CD8-positive, alpha-beta memory T cell (primary cell): ENCODE measurements around the gene RNASE13. TPM values are rescaled to one million over a fixed set of nuclear protein-coding genes. Genes with fewer than 3 reads are reported as not detected.
A peak's percentile ranks its signal among the peaks of the same experiment; 100 is the strongest.
"Not testable (repeated sequence)": the region's sequence is repeated elsewhere in the genome, so short reads cannot be mapped to it uniquely, and the experiment has no call there.

Experiments used
- CTCF ChIA-PET: fragments of 350-600 bp; sonication (Branson Sonifier 250); formaldehyde crosslinking; loops from one replicate; lab custom pipeline; 2021; ENCODE audit warnings: antibody characterized with exemption; lab: Charles Lee
- POLR2A ChIA-PET: fragments of 350-600 bp; sonication (Branson Sonifier 250); formaldehyde crosslinking; loops from one replicate; lab custom pipeline; 2021; ENCODE audit warnings: antibody characterized with exemption; lab: Charles Lee
- DNase-seq, 5 donors: peaks; one replicate each; pipeline versions ENCODE4 v3.0.0 to v3.0.0-alpha.2; 2020 to 2022; ENCODE audit warnings: mixed read lengths in 1 of 5
- H3K27ac ChIP-seq: one replicate; pipeline ENCODE4 v1.7.0; 2013; ENCODE audit warnings: low read depth, mild to moderate bottlenecking, low read length, moderate library complexity
- H3K27me3 ChIP-seq: 2 replicates; pipeline ENCODE4 v1.7.0; 2013; ENCODE audit warnings: low read length, mild to moderate bottlenecking; ENCODE audit not compliant: insufficient read depth, poor library complexity, severe bottlenecking
- H3K36me3 ChIP-seq: 2 replicates; pipeline ENCODE4 v1.7.0; 2013; ENCODE audit warnings: mild to moderate bottlenecking, low read length, moderate library complexity; ENCODE audit not compliant: insufficient read depth
- H3K4me1 ChIP-seq: 2 replicates; pipeline ENCODE4 v1.7.0; 2013; ENCODE audit warnings: mild to moderate bottlenecking, low read length, moderate library complexity; ENCODE audit not compliant: insufficient read depth
- H3K4me3 ChIP-seq: 2 replicates; pipeline ENCODE4 v1.7.0; 2013; ENCODE audit warnings: mild to moderate bottlenecking, low read length
- H3K9me3 ChIP-seq: 2 replicates; pipeline ENCODE4 v1.7.0; 2013; ENCODE audit warnings: mild to moderate bottlenecking, low read length
- H3K27ac Mint-ChIP-seq, 8 donors: one replicate each; pipeline ENCODE4 v1.8.0; 2020 to 2021; ENCODE audit warnings: mixed read lengths in 8 of 8, mild to moderate bottlenecking in 6 of 8, inconsistent platforms in 3 of 8, moderate library complexity in 3 of 8
- H3K27me3 Mint-ChIP-seq, 2 donors: one replicate each; pipeline ENCODE4 v1.8.0; 2020 to 2021; ENCODE audit warnings: mixed read lengths in 2 of 2, mild to moderate bottlenecking in 1 of 2, moderate library complexity in 1 of 2
- H3K36me3 Mint-ChIP-seq, 3 donors: one replicate each; pipeline ENCODE4 v1.8.0; 2020 to 2021; ENCODE audit warnings: mixed read lengths in 3 of 3, inconsistent platforms in 1 of 3, mild to moderate bottlenecking in 1 of 3
- H3K4me1 Mint-ChIP-seq, 3 donors: one replicate each; pipeline ENCODE4 v1.8.0; 2020 to 2021; ENCODE audit warnings: mixed read lengths in 3 of 3, inconsistent platforms in 1 of 3, mild to moderate bottlenecking in 1 of 3
- H3K4me3 Mint-ChIP-seq, 7 donors: one replicate each; pipeline ENCODE4 v1.8.0; 2020 to 2021; ENCODE audit warnings: mixed read lengths in 7 of 7, mild to moderate bottlenecking in 6 of 7, moderate library complexity in 4 of 7, inconsistent platforms in 2 of 7
- H3K9me3 Mint-ChIP-seq, 5 donors: one replicate each; pipeline ENCODE4 v1.8.0; 2020 to 2022; ENCODE audit warnings: mixed read lengths in 5 of 5, mild to moderate bottlenecking in 3 of 5, moderate library complexity in 2 of 5, inconsistent platforms in 1 of 5
- polyA plus RNA-seq: library from polyadenylated mRNA; unstranded; fragments of 300-500 nt; fragmentation: Illumina TruSeq; gene quantifications from one replicate; pipeline ENCODE4 v1.2.3, GENCODE V29; 2021
- total RNA-seq, 2 experiments: library from RNA; stranded (reverse); gene quantifications; one replicate each; pipeline ENCODE4 v1.2.3, GENCODE V29; 2021

RNASE13 gene
- total and polyA plus RNA-seq, 3 experiments from 2014 or later: not detected

GRCh38 chr14:21043974-21044618 is 9.5 kb upstream of the RNASE13 start:
- ChIA-PET POLR2A (no interaction called here), CTCF (interaction anchor here (1.0 to 2.2 kb wide), 4 partner anchors 25 to 61 kb away, joined by 3 to 22 read pairs (median 5); no protein-coding TSS in a partner anchor)
- Mint-ChIP-seq H3K9me3 (no peaks in the 10 kb centered on the region), H3K4me1 (peaks cover 6 to 11% (median 9%) of the 10 kb centered on the region in 3 donors), H3K27me3 (peaks cover 13 to 44% of the 10 kb centered on the region in 2 donors), H3K4me3 (no peak overlapping the region), H3K36me3 (no peaks in the 10 kb centered on the region), H3K27ac (peak overlapping the region in 4 of 8 donors; percentile 17 to 69 (median 42))
- Histone ChIP-seq H3K27me3 (no peaks in the 10 kb centered on the region), H3K4me1 (peaks cover 6% of the 10 kb centered on the region), H3K9me3 (no peaks in the 10 kb centered on the region), H3K27ac (no peak overlapping the region), H3K4me3 (no peak overlapping the region), H3K36me3 (no peaks in the 10 kb centered on the region)
- DNase-seq: no peak

- ChIA-PET CTCF (interaction anchor here (1.0 to 2.2 kb wide), 4 partner anchors 25 to 62 kb away, joined by 3 to 22 read pairs (median 5); no protein-coding TSS in a partner anchor), POLR2A (interaction anchor here (0.5 kb wide), 1 partner anchor 46 kb away, joined by 3 read pairs; no protein-coding TSS in a partner anchor)
- no peaks in the 10 kb centered on the region for H3K36me3 ChIP-seq
- DNase-seq: no peak
- H3K9me3 Mint-ChIP-seq: no peaks in the 10 kb centered on the region
- H3K4me3 Mint-ChIP-seq: peak overlapping the region in 1 of 7 donors; percentile 34
- no peaks in the 10 kb centered on the region for H3K9me3 ChIP-seq
- H3K27me3 ChIP-seq: no peaks in the 10 kb centered on the region
- H3K36me3 Mint-ChIP-seq: no peaks in the 10 kb centered on the region
- peaks cover 6 to 11% (median 9%) of the 10 kb centered on the region in 3 donors for H3K4me1 Mint-ChIP-seq
- peaks cover 6% of the 10 kb centered on the region for H3K4me1 ChIP-seq
- no peak overlapping the region for H3K27ac ChIP-seq
- H3K27me3 Mint-ChIP-seq: peaks cover 13 to 42% of the 10 kb centered on the region in 2 donors
- H3K4me3 ChIP-seq: no peak overlapping the region
- no peak overlapping the region for H3K27ac Mint-ChIP-seq
These were observed 8.9 kb upstream of the RNASE13 start for GRCh38 chr14:21043387-21043973.

- DNase-seq: no peak
- POLR2A ChIA-PET: interaction anchor here (0.5 kb wide), 1 partner anchor 46 kb away, joined by 3 read pairs; no protein-coding TSS in a partner anchor
These were observed 8.3 kb upstream of the RNASE13 start for GRCh38 chr14:21042918-21043317.

GRCh38 chr14:21041676-21042433 is 7.2 kb upstream of the RNASE13 start, which contains the start of gene RNASE7:
Gene RNASE7, plus strand, starts transcription at chr14:21042362. Its CDS starts 631 bp downstream, at chr14:21042993.
- no peak within 1 kb of the TSS for H3K27ac ChIP-seq
- Mint-ChIP-seq H3K36me3 (no peaks in the 10 kb centered on the region), H3K27ac (peak within 1 kb of the TSS in 1 of 8 donors; percentile 49), H3K4me3 (no peak within 1 kb of the TSS), H3K9me3 (no peaks in the 10 kb centered on the region), H3K4me1 (peaks cover 6 to 11% (median 9%) of the 10 kb centered on the region in 3 donors), H3K27me3 (peaks cover 16 to 42% of the 10 kb centered on the region in 2 donors)
- no peaks in the 10 kb centered on the region for H3K36me3 ChIP-seq
- no peak for DNase-seq
- H3K4me3 ChIP-seq: no peak within 1 kb of the TSS
- CTCF ChIA-PET: interaction anchor here (1.9 to 4.8 kb wide), 3 partner anchors 21 to 63 kb away, joined by 5 to 133 read pairs (median 11); no protein-coding TSS in a partner anchor
- H3K9me3 ChIP-seq: no peaks in the 10 kb centered on the region
- H3K27me3 ChIP-seq: no peaks in the 10 kb centered on the region
- H3K4me1 ChIP-seq: peaks cover 6% of the 10 kb centered on the region
- POLR2A ChIA-PET: no interaction called here

More at GRCh38 chr14:21042918-21043317, 8.3 kb upstream of the RNASE13 start:
- no peaks in the 10 kb centered on the region for H3K36me3 ChIP-seq
- peaks cover 6 to 11% (median 9%) of the 10 kb centered on the region in 3 donors for H3K4me1 Mint-ChIP-seq
- H3K27me3 ChIP-seq: no peaks in the 10 kb centered on the region
- CTCF ChIA-PET: interaction anchor here (1.0 to 4.8 kb wide), 5 partner anchors 27 to 62 kb away, joined by 4 to 133 read pairs (median 6); no protein-coding TSS in a partner anchor
- H3K9me3 ChIP-seq: no peaks in the 10 kb centered on the region
- no peaks in the 10 kb centered on the region for H3K36me3 Mint-ChIP-seq
- H3K4me3 Mint-ChIP-seq: no peak overlapping the region
- H3K27me3 Mint-ChIP-seq: peaks cover 16 to 44% of the 10 kb centered on the region in 2 donors
- peaks cover 6% of the 10 kb centered on the region for H3K4me1 ChIP-seq
- no peak overlapping the region for H3K4me3 ChIP-seq
- H3K9me3 Mint-ChIP-seq: no peaks in the 10 kb centered on the region
- no peak overlapping the region for H3K27ac ChIP-seq
- peak overlapping the region in 1 of 8 donors; percentile 49 for H3K27ac Mint-ChIP-seq

GRCh38 chr14:21040941-21041340 is 6.3 kb upstream of the RNASE13 start:
- H3K36me3 Mint-ChIP-seq, H3K27ac Mint-ChIP-seq, H3K4me3 Mint-ChIP-seq, H3K9me3 Mint-ChIP-seq, H3K9me3 ChIP-seq, H3K4me3 ChIP-seq, H3K4me1 ChIP-seq, H3K27ac ChIP-seq, H3K27me3 ChIP-seq, H3K36me3 ChIP-seq, DNase-seq: not testable (repeated sequence)
- ChIA-PET CTCF (interaction anchor here (1.0 to 4.8 kb wide), 10 partner anchors 17 to 66 kb away, joined by 3 to 133 read pairs (median 7); partner anchors contain the start of gene NDRG2), POLR2A (interaction anchor here (1.2 kb wide), 1 partner anchor 26 kb away, joined by 6 read pairs; no protein-coding TSS in a partner anchor)
- peaks cover 6 to 11% (median 9%) of the 10 kb centered on the region in 3 donors for H3K4me1 Mint-ChIP-seq
- H3K27me3 Mint-ChIP-seq: peaks cover 12 to 39% of the 10 kb centered on the region in 2 donors

GRCh38 chr14:21040370-21040925 is 5.8 kb upstream of the RNASE13 start:
- Mint-ChIP-seq H3K9me3 (no peaks in the 10 kb centered on the region), H3K4me3 (no peak overlapping the region), H3K4me1 (peaks cover 6 to 11% (median 9%) of the 10 kb centered on the region in 3 donors), H3K27ac (no peak overlapping the region), H3K36me3 (no peaks in the 10 kb centered on the region), H3K27me3 (peaks cover 12 to 37% of the 10 kb centered on the region in 2 donors)
- DNase-seq: no peak
- Histone ChIP-seq H3K27ac (no peak overlapping the region), H3K4me1 (peaks cover 6% of the 10 kb centered on the region), H3K36me3 (no peaks in the 10 kb centered on the region), H3K27me3 (no peaks in the 10 kb centered on the region), H3K4me3 (no peak overlapping the region), H3K9me3 (no peaks in the 10 kb centered on the region)
- POLR2A ChIA-PET: interaction anchor here (1.2 kb wide), 1 partner anchor 26 kb away, joined by 6 read pairs; no protein-coding TSS in a partner anchor
- CTCF ChIA-PET: interaction anchor here (0.8 to 4.8 kb wide), 15 partner anchors 9 to 69 kb away, joined by 3 to 133 read pairs (median 4); partner anchors contain the start of genes NDRG2 and TPPP2
